H1 (cell line): ENCODE results near the gene ATP1A1. TPM values are rescaled to one million over a fixed set of nuclear protein-coding genes. Genes with fewer than 3 reads are reported as not detected.

Source experiments
- CTCF ChIP-seq, 3 experiments: IDR thresholded peaks; 1 replicate in 2 of 3; 2 replicates in 1 of 3; pipeline versions ENCODE4 v1.5.1 to v1.6.1; 2011; ENCODE audit warnings: low read length in 3 of 3, mild to moderate bottlenecking in 3 of 3, inconsistent platforms in 2 of 3, low read depth in 1 of 3, moderate library complexity in 1 of 3; ENCODE audit not compliant: insufficient read depth in 1 of 3; ENCODE audit errors: control extremely low read depth in 1 of 3
- KDM4A ChIP-seq: IDR thresholded peaks from one replicate; pipeline ENCODE4 v1.7.1; 2012; ENCODE audit warnings: low read depth, mild to moderate bottlenecking, moderate library complexity, low read length, inconsistent platforms; ENCODE audit not compliant: severe bottlenecking
- KDM5A ChIP-seq: fragments of 200-600 bp; IDR thresholded peaks from 2 replicates; pipeline ENCODE4 v1.7.1; 2012; ENCODE audit warnings: mild to moderate bottlenecking, low read length, inconsistent platforms, mixed read lengths
- RFX5 ChIP-seq: IDR thresholded peaks from 2 replicates; pipeline ENCODE4 v1.6.1; 2011; ENCODE audit warnings: low read depth, low read length, improper control_type of control experiment, borderline replicate concordance
- SIN3A ChIP-seq, 2 experiments: IDR thresholded peaks in 1 of 2; conservative IDR thresholded peaks in 1 of 2; 2 replicates each; pipeline ENCODE4 v1.6.1; 2011 to 2012; ENCODE audit warnings: low read length in 2 of 2, improper control_type of control experiment in 1 of 2, low read depth in 1 of 2, mild to moderate bottlenecking in 1 of 2
- polyA plus RNA-seq, 7 experiments: library from polyadenylated mRNA; depleted of rRNA in 3 of 7; stranded (reverse) in 5 of 7; unstranded in 2 of 7; fragments of >200 nt in 5 of 7; fragments of 200-250 nt in 2 of 7; gene quantifications; 1 replicate in 5 of 7; 2 replicates in 1 of 7; 4 replicates in 1 of 7; pipeline versions ENCODE4 v1.2.1 to v1.2.3, GENCODE V29; 2011 to 2013; ENCODE audit warnings: missing spikeins in 2 of 7, mixed read lengths in 2 of 7
- total RNA-seq: library from RNA; stranded (reverse); fragmentation: NEBNext Ultra II Directional; extraction: Animal tissue kit (Norgen Biotek cat#: 25700); gene quantifications from 2 replicates; pipeline ENCODE4 v1.2.1, GENCODE V29; 2021
- TF ChIP-seq, protein P1 (sequence below): IDR thresholded peaks from 2 replicates; pipeline ENCODE4 v1.6.1; 2011; ENCODE audit warnings: low read depth, mild to moderate bottlenecking, low read length; ENCODE audit not compliant: insufficient read depth

ATP1A1 gene
- total and polyA plus RNA-seq, 2 of the 8 experiments (the other 6 are each of a cell fraction or from before 2014, with no cell fraction given): 222 to 325 TPM

GRCh38 chr1:116367256-116367945 is 5.6 kb upstream of the ATP1A1 start (continued):
- no peak for TF ChIP-seq CTCF (IDR thresholded peaks at IDR 0.05; ENCODE audit: control extremely low read depth in 1 of 3, insufficient read depth in 1 of 3, low read depth in 1 of 3, low read length in 3 of 3)
- TF ChIP-seq SIN3A (conservative IDR thresholded peaks at IDR 0.05 in 1 of 2, IDR thresholded peaks at IDR 0.05 in 1 of 2; ENCODE audit: low read depth in 1 of 2, low read length in 2 of 2): no peak
- TF ChIP-seq KDM5A: no peak
- no peak for TF ChIP-seq RFX5
- TF ChIP-seq KDM4A: no peak
- TF ChIP-seq, protein P1, sequence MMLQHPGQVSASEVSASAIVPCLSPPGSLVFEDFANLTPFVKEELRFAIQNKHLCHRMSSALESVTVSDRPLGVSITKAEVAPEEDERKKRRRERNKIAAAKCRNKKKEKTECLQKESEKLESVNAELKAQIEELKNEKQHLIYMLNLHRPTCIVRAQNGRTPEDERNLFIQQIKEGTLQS: no peak
- TF ChIP-seq, all 59 proteins: peak for 0
